SK-N-SH (cell line): ENCODE data around the gene SF3A1. TPM values are rescaled to one million over a fixed set of nuclear protein-coding genes. Genes with fewer than 3 reads are reported as not detected.

Source experiments
- CTCF ChIA-PET: fragments of 300-600, 350-600 bp; formaldehyde crosslinking; extraction: SDS; loops from one replicate; lab custom pipeline; 2021; lab: Yijun Ruan, JAX
- POLR2A ChIA-PET: fragments of 350-600 bp; sonication (Branson Sonifier 250); formaldehyde crosslinking; extraction: SDS; loops from one replicate; lab custom pipeline; 2020; ENCODE audit warnings: antibody characterized with exemption, inconsistent platforms; lab: Yijun Ruan, JAX
- DNase-seq: peaks from one replicate; pipeline ENCODE4 v3.0.0; 2012
- H2AFZ ChIP-seq: fragments of 200-600 bp; sonication (generic); 2 replicates; pipeline ENCODE4 v1.8.1; 2016; ENCODE audit warnings: antibody characterized with exemption, mild to moderate bottlenecking, low read depth
- H3F3A ChIP-seq: fragments of 200-600 bp; sonication (generic); replicated peaks from 2 replicates; pipeline ENCODE3; 2016; ENCODE audit warnings: antibody characterized with exemption, mild to moderate bottlenecking; ENCODE audit not compliant: insufficient read depth
- H3K27ac ChIP-seq, 2 experiments: fragments of 200-500 bp in 1 of 2; fragments of 200-600 bp in 1 of 2; sonication (Bioruptor generic) in 1 of 2; sonication (generic), shearing (Covaris generic) in 1 of 2; 2 replicates each; pipeline versions ENCODE4 v1.5.1 to v1.6.1; 2014 to 2016; ENCODE audit warnings: low read depth in 2 of 2, inconsistent platforms in 1 of 2, low read length in 1 of 2, mild to moderate bottlenecking in 1 of 2, mixed read lengths in 1 of 2
- H3K27me3 ChIP-seq: fragments of 200-600 bp; sonication (generic), shearing (Covaris generic); 2 replicates; pipeline ENCODE4 v1.6.1; 2016; ENCODE audit warnings: mixed run types; ENCODE audit not compliant: insufficient read depth
- H3K36me3 ChIP-seq, 2 experiments: fragments of 200-500 bp in 1 of 2; fragments of 200-600 bp in 1 of 2; sonication (Bioruptor generic) in 1 of 2; sonication (generic) in 1 of 2; replicated peaks in 1 of 2; 2 replicates each; pipeline versions ENCODE3 to v1.5.1; 2014 to 2016; ENCODE audit warnings: low read length in 1 of 2, mild to moderate bottlenecking in 1 of 2; ENCODE audit not compliant: insufficient read depth in 2 of 2, control insufficient read depth in 1 of 2
- H3K4me1 ChIP-seq, 2 experiments: fragments of 200-500 bp in 1 of 2; fragments of 200-600 bp in 1 of 2; sonication (Bioruptor generic) in 1 of 2; sonication (generic), shearing (Covaris generic) in 1 of 2; 2 replicates each; pipeline versions ENCODE4 v1.5.1 to v1.6.1; 2014 to 2016; ENCODE audit warnings: low read depth in 1 of 2, low read length in 1 of 2, mixed run types in 1 of 2; ENCODE audit not compliant: insufficient read depth in 2 of 2, control insufficient read depth in 1 of 2
- H3K4me2 ChIP-seq: fragments of 200-600 bp; sonication (generic), shearing (Covaris generic); 2 replicates; pipeline ENCODE4 v1.6.1; 2017; ENCODE audit warnings: mixed run types
- H3K4me3 ChIP-seq, 2 experiments: fragments of 200-500 bp in 1 of 2; fragments of 200-600 bp in 1 of 2; sonication (Bioruptor generic) in 1 of 2; sonication (generic), shearing (Covaris generic) in 1 of 2; 2 replicates each; pipeline versions ENCODE4 v1.5.1 to v1.8.1; 2014 to 2016; ENCODE audit warnings: low read depth in 2 of 2, inconsistent platforms in 1 of 2, low read length in 1 of 2, mild to moderate bottlenecking in 1 of 2, mixed read lengths in 1 of 2, moderate library complexity in 1 of 2
- H3K79me2 ChIP-seq: fragments of 200-600 bp; sonication (generic); 2 replicates; pipeline ENCODE4 v1.8.1; 2017; ENCODE audit warnings: mild to moderate bottlenecking; ENCODE audit not compliant: insufficient read depth
- H3K9ac ChIP-seq: fragments of 200-600 bp; sonication (generic); 2 replicates; pipeline ENCODE4 v1.6.1; 2017; ENCODE audit warnings: mixed run types
- H3K9me2 ChIP-seq: fragments of 200-600 bp; sonication (generic); 2 replicates; pipeline ENCODE4 v1.6.1; 2017; ENCODE audit warnings: mixed run types
- H3K9me3 ChIP-seq: fragments of 200-600 bp; sonication (generic); 2 replicates; pipeline ENCODE4 v1.6.1; 2017; ENCODE audit warnings: mixed run types, mild to moderate bottlenecking, moderate library complexity
- H4K20me1 ChIP-seq: fragments of 200-600 bp; sonication (generic); 2 replicates; pipeline ENCODE4 v1.6.1; 2017; ENCODE audit warnings: mild to moderate bottlenecking, mixed run types; ENCODE audit not compliant: insufficient read depth
- CTCF ChIP-seq: fragments of 200-600 bp; sonication (generic); IDR thresholded peaks from 2 replicates; pipeline ENCODE4 v1.6.1; 2017; ENCODE audit warnings: antibody characterized with exemption, mild to moderate bottlenecking, moderate library complexity
- ELF1 ChIP-seq: IDR thresholded peaks from 2 replicates; pipeline ENCODE4 v1.4.0; 2012
- EP300 ChIP-seq, 2 experiments: IDR thresholded peaks; 2 replicates each; pipeline versions ENCODE4 v1.4.0 to v1.6.1; 2012; ENCODE audit warnings: borderline replicate concordance in 1 of 2, low read depth in 1 of 2, low read length in 1 of 2
- EZH2phosphoT487 ChIP-seq: fragments of 200-600 bp; sonication (generic); IDR thresholded peaks from 2 replicates; pipeline ENCODE4 v1.6.1; 2017; ENCODE audit warnings: low read depth, mixed run types, mild to moderate bottlenecking, antibody characterized with exemption, moderate library complexity, borderline replicate concordance
- FOSL2 ChIP-seq: IDR thresholded peaks from 2 replicates; pipeline ENCODE4 v1.4.0; 2012; ENCODE audit warnings: low read depth, mild to moderate bottlenecking, moderate library complexity, borderline replicate concordance
- FOXM1 ChIP-seq: IDR thresholded peaks from 2 replicates; pipeline ENCODE4 v1.4.0; 2012; ENCODE audit warnings: low read depth, mild to moderate bottlenecking
- GABPA ChIP-seq: IDR thresholded peaks from 2 replicates; pipeline ENCODE4 v1.4.0; 2012; ENCODE audit warnings: low read depth, mild to moderate bottlenecking
- JUND ChIP-seq: IDR thresholded peaks from 2 replicates; pipeline ENCODE4 v1.4.0; 2012
- MAX ChIP-seq: IDR thresholded peaks from 2 replicates; pipeline ENCODE4 v1.4.0; 2012; ENCODE audit warnings: low read depth
- MEF2A ChIP-seq: IDR thresholded peaks from 2 replicates; pipeline ENCODE4 v1.4.0; 2012; ENCODE audit warnings: low read depth, borderline replicate concordance
- NRF1 ChIP-seq: IDR thresholded peaks from 2 replicates; pipeline ENCODE4 v1.6.1; 2012; ENCODE audit warnings: low read depth, mild to moderate bottlenecking, low read length
- POLR2AphosphoS5 ChIP-seq: IDR thresholded peaks from 2 replicates; pipeline ENCODE4 v1.6.1; 2012; ENCODE audit warnings: low read depth, low read length
- RCOR1 ChIP-seq: fragments of 150-350 bp; IDR thresholded peaks from 2 replicates; pipeline ENCODE4 v1.6.1; 2017; ENCODE audit warnings: antibody characterized with exemption, low read length
- RFX5 ChIP-seq: IDR thresholded peaks from 2 replicates; pipeline ENCODE4 v1.6.1; 2012; ENCODE audit warnings: mild to moderate bottlenecking, improper control_type of control experiment, low read length
- SIN3A ChIP-seq: IDR thresholded peaks from 2 replicates; pipeline ENCODE4 v1.6.1; 2012; ENCODE audit warnings: low read depth, mild to moderate bottlenecking, low read length, moderate library complexity, borderline replicate concordance
- YY1 ChIP-seq: IDR thresholded peaks from 2 replicates; pipeline ENCODE4 v1.4.0; 2012; ENCODE audit warnings: low read depth, mild to moderate bottlenecking
- WGBS: methylation state at CpG from one replicate; pipeline ENCODE4 v1.1.6; 2017; ENCODE audit warnings: low lambda C conversion rate; 5-methylcytosine and 5-hydroxymethylcytosine counted together
- polyA plus RNA-seq, 3 experiments: library from polyadenylated mRNA; depleted of rRNA; stranded (reverse); fragments of >200 nt; gene quantifications; 2 replicates each; pipeline ENCODE4 v1.2.3, GENCODE V29; 2012
- TF ChIP-seq, protein P1 (sequence below): IDR thresholded peaks from 2 replicates; pipeline ENCODE4 v1.4.0; 2012; ENCODE audit warnings: low read depth, borderline replicate concordance
- TF ChIP-seq, protein P2 (sequence below): IDR thresholded peaks from 2 replicates; pipeline ENCODE4 v1.4.0; 2012; ENCODE audit warnings: low read depth, borderline replicate concordance

SF3A1 gene
- polyA plus RNA-seq, 1 of the 3 experiments (the other 2 are of a cell fraction) = 75.2 TPM

DNA sequence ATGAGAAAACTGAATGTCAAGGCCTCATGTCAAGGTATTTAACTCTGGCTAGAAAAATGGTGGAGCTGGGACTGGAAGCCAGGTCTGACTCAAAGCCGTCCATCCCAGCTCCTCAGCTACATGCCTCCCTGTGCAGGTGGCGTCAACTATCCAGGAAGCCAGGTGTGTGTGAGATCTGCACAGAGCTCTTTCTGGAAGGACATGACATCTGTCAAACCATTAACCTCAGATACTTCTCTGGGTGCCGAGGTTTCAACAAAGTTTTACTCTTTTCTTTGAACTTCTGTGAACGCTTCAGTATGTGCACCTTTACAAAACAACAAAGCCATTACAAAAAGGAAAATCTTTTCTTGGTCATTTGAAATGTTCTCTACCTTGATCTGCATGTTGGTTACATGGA is 60.4 kb downstream of the SF3A1 start (continued):
- no peak for TF ChIP-seq RCOR1
- TF ChIP-seq YY1 = no peak
- no peak for TF ChIP-seq ELF1
- TF ChIP-seq, all 33 proteins: peak for 0

- no peak for DNase-seq
- H3K27me3 ChIP-seq = no peaks in the 10 kb centered on the region
- WGBS = 70% methylated on average over 5 of the region's 7 CpGs
- no peak overlapping the region for H3K4me2 ChIP-seq
- CTCF ChIA-PET = interaction anchor here (0.8 to 1.2 kb wide), 2 partner anchors 9 to 40 kb away, joined by 3 to 4 read pairs; no protein-coding TSS in a partner anchor
- no peaks in the 10 kb centered on the region for H3K9me2 ChIP-seq
- POLR2A ChIA-PET = no interaction called here
- H2AFZ ChIP-seq = no peak overlapping the region
- no peaks in the 10 kb centered on the region for H3K9me3 ChIP-seq
- no peaks in the 10 kb centered on the region for H4K20me1 ChIP-seq
- TF ChIP-seq MAX = no peak
- TF ChIP-seq, protein P1, sequence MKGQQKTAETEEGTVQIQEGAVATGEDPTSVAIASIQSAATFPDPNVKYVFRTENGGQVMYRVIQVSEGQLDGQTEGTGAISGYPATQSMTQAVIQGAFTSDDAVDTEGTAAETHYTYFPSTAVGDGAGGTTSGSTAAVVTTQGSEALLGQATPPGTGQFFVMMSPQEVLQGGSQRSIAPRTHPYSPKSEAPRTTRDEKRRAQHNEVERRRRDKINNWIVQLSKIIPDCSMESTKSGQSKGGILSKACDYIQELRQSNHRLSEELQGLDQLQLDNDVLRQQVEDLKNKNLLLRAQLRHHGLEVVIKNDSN = no peak
- no peak for TF ChIP-seq YY1
- no peak for TF ChIP-seq MEF2A
- no peak for TF ChIP-seq SIN3A
- TF ChIP-seq POLR2AphosphoS5 = no peak
- TF ChIP-seq GABPA = no peak
- TF ChIP-seq JUND = no peak
- H3K4me1 ChIP-seq = peaks cover 8 to 10% of the 10 kb centered on the region in 2 experiments; a peak in 2 of 4 replicates
- peaks cover 3% of the 10 kb centered on the region for H3F3A ChIP-seq
- no peak overlapping the region for H3K27ac ChIP-seq
- H3K36me3 ChIP-seq = peaks cover 0 to 56% of the 10 kb centered on the region in 2 experiments
- no peaks in the 10 kb centered on the region for H3K79me2 ChIP-seq
- H3K4me3 ChIP-seq = no peak overlapping the region
- no peak overlapping the region for H3K9ac ChIP-seq
Measured at GRCh38 chr22:30295576-30295975, 61.1 kb downstream of the SF3A1 start.

DNA sequence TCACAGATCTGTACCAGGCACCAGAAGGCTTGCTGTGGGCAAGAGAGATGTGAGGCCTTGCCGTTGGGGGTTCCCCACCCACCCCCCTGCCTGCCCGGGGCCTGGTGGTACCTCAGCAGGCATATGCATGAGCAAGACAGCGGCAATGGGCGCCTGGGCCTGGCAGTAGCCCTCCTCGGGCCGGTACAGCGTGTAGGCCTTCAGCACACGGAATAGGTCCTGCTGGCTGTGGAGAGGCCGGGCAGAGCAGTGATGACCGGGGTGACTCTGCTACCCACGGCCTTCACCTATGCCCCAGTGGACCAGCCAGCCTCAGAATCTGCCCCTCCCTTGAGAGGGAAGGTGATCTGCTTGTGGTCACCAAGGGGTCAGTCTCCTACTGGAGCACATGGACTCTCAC is 61.9 kb downstream of the SF3A1 start:
- Histone ChIP-seq H3K9ac (no peak overlapping the region), H3K36me3 (peaks cover 0 to 54% of the 10 kb centered on the region in 2 experiments), H3K27ac (no peak overlapping the region), H2AFZ (no peak overlapping the region), H3K79me2 (no peaks in the 10 kb centered on the region), H3K9me3 (no peaks in the 10 kb centered on the region), H4K20me1 (no peaks in the 10 kb centered on the region), H3K4me3 (no peak overlapping the region), H3K4me1 (peaks cover 15 to 18% of the 10 kb centered on the region in 2 experiments; a peak in 2 of 4 replicates), H3K9me2 (no peaks in the 10 kb centered on the region), H3F3A (peaks cover 8% of the 10 kb centered on the region), H3K27me3 (no peaks in the 10 kb centered on the region), H3K4me2 (no peak overlapping the region)
- WGBS = 87% methylated on average over 10 of the region's 11 CpGs
- ChIA-PET CTCF (interaction anchor here (12.9 kb wide), 1 partner anchor 97 kb away, joined by 228 read pairs; the partner anchor contains the start of genes RNF215 and SEC14L2), POLR2A (no interaction called here)
- no peak for DNase-seq
- TF ChIP-seq SIN3A (no peak), RFX5 (no peak), FOXM1 (no peak), CTCF (no peak), FOSL2 (no peak), EZH2phosphoT487 (no peak), NRF1 (no peak), EP300 (IDR thresholded peaks at IDR 0.05; ENCODE audit: borderline replicate concordance in 1 of 2, low read depth in 1 of 2, low read length in 1 of 2) (no peak)
- TF ChIP-seq, protein P2, sequence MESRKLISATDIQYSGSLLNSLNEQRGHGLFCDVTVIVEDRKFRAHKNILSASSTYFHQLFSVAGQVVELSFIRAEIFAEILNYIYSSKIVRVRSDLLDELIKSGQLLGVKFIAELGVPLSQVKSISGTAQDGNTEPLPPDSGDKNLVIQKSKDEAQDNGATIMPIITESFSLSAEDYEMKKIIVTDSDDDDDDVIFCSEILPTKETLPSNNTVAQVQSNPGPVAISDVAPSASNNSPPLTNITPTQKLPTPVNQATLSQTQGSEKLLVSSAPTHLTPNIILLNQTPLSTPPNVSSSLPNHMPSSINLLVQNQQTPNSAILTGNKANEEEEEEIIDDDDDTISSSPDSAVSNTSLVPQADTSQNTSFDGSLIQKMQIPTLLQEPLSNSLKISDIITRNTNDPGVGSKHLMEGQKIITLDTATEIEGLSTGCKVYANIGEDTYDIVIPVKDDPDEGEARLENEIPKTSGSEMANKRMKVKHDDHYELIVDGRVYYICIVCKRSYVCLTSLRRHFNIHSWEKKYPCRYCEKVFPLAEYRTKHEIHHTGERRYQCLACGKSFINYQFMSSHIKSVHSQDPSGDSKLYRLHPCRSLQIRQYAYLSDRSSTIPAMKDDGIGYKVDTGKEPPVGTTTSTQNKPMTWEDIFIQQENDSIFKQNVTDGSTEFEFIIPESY = no peak
